Liver (tissue), 9 donors: ENCODE results near the gene FNDC10. TPM values are rescaled to one million over a fixed set of nuclear protein-coding genes. Genes with fewer than 3 reads are reported as not detected.
"Not testable (repeated sequence)": the region's sequence is repeated elsewhere in the genome, so short reads cannot be mapped to it uniquely, and the experiment has no call there.

Experiments
- DNase-seq: peaks from one replicate; pipeline ENCODE4 v3.0.0-alpha.2; 2017; ENCODE audit warnings: low spot score
- H3K27ac ChIP-seq, 2 donors: one replicate each; pipeline ENCODE4 v1.7.0; 2013; ENCODE audit warnings: inconsistent platforms in 2 of 2, low read length in 2 of 2, control low read depth in 1 of 2, low read depth in 1 of 2, mild to moderate bottlenecking in 1 of 2
- H3K27me3 ChIP-seq, 4 donors: one replicate each; pipeline versions ENCODE4 v1.6.1 to v1.7.0; 2013; ENCODE audit warnings: low read length in 3 of 4, inconsistent platforms in 1 of 4, mild to moderate bottlenecking in 1 of 4, moderate library complexity in 1 of 4; ENCODE audit not compliant: control insufficient read depth in 4 of 4, insufficient read depth in 4 of 4
- H3K36me3 ChIP-seq, 4 donors: one replicate each; pipeline versions ENCODE4 v1.6.1 to v1.7.0; 2013; ENCODE audit warnings: low read length in 3 of 4, mild to moderate bottlenecking in 3 of 4, low read depth in 1 of 4, moderate library complexity in 1 of 4; ENCODE audit not compliant: control insufficient read depth in 4 of 4, insufficient read depth in 3 of 4
- H3K4me1 ChIP-seq, 4 donors: one replicate each; pipeline versions ENCODE4 v1.6.1 to v1.7.0; 2013; ENCODE audit warnings: low read length in 3 of 4, mild to moderate bottlenecking in 3 of 4, moderate library complexity in 1 of 4; ENCODE audit not compliant: control insufficient read depth in 4 of 4, insufficient read depth in 4 of 4
- H3K4me3 ChIP-seq, 3 donors: one replicate each; pipeline versions ENCODE4 v1.6.1 to v1.7.0; 2013; ENCODE audit warnings: low read length in 3 of 3, control low read depth in 1 of 3, low read depth in 1 of 3, mild to moderate bottlenecking in 1 of 3
- H3K9ac ChIP-seq, 2 donors: one replicate each; pipeline ENCODE4 v1.7.0; 2013; ENCODE audit warnings: low read length in 2 of 2, mild to moderate bottlenecking in 2 of 2, moderate library complexity in 2 of 2, control low read depth in 1 of 2, low read depth in 1 of 2
- H3K9me3 ChIP-seq, 4 donors: one replicate each; pipeline versions ENCODE4 v1.6.1 to v1.7.0; 2013; ENCODE audit warnings: low read length in 3 of 4; ENCODE audit not compliant: control insufficient read depth in 4 of 4
- WGBS: extraction: QIAGEN DNeasy Blood & Tissue Kit; methylation state at CpG from one replicate; pipeline ENCODE4 v1.1.7; 2013; 5-methylcytosine and 5-hydroxymethylcytosine counted together
- polyA plus RNA-seq, 2 donors: library from polyadenylated mRNA; stranded (reverse) in 1 of 2; unstranded in 1 of 2; fragments of 200-250 nt in 1 of 2; fragments of >200 nt in 1 of 2; fragmentation: Nextera tagmentation in 1 of 2; extraction: Ambion mirVana in 1 of 2; gene quantifications; one replicate each; pipeline versions ENCODE4 v1.2.1 to v1.2.3, GENCODE V29; 2013 to 2015
- total RNA-seq, 2 donors: library from RNA; depleted of rRNA; stranded (reverse); fragments of >200 nt; gene quantifications; one replicate each; pipeline ENCODE4 v1.2.3, GENCODE V29; 2014
- donor health status: healthy.
- donor health status: healthy.
- donor health status: healthy.
- donor health status: healthy.
- donor health status: healthy.

FNDC10 gene
- total and polyA plus RNA-seq, 4 donors, result 0.08 to 0.58 (median 0.25) TPM

DNA sequence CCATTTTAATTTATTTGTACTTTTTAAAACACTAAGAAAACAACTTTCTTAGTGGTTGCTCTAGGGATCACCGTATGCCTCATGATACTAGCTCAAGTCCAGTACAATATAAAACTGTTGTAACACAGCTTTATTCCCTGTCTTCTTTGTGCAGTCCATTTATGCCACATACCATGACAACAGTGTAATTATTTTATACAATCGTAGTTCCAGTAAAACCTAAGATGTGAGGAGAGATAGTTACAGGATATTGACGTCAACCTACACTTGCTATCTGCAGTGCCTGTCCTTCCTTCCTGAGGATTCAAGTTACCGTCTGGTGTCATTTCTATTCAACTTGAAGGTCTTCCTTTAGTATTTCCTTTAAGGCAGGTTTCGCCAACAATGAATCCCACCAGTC is 46.4 kb upstream of the FNDC10 start:
- H3K4me1 ChIP-seq, H3K27me3 ChIP-seq, H3K27ac ChIP-seq, DNase-seq, H3K9ac ChIP-seq, H3K9me3 ChIP-seq, H3K4me3 ChIP-seq: not testable (repeated sequence)
- WGBS, result 79% methylated on average over 5 of the region's 5 CpGs
- H3K36me3 ChIP-seq, result peaks cover 1 to 17% (median 14%) of the 10 kb centered on the region in 4 donors

DNA sequence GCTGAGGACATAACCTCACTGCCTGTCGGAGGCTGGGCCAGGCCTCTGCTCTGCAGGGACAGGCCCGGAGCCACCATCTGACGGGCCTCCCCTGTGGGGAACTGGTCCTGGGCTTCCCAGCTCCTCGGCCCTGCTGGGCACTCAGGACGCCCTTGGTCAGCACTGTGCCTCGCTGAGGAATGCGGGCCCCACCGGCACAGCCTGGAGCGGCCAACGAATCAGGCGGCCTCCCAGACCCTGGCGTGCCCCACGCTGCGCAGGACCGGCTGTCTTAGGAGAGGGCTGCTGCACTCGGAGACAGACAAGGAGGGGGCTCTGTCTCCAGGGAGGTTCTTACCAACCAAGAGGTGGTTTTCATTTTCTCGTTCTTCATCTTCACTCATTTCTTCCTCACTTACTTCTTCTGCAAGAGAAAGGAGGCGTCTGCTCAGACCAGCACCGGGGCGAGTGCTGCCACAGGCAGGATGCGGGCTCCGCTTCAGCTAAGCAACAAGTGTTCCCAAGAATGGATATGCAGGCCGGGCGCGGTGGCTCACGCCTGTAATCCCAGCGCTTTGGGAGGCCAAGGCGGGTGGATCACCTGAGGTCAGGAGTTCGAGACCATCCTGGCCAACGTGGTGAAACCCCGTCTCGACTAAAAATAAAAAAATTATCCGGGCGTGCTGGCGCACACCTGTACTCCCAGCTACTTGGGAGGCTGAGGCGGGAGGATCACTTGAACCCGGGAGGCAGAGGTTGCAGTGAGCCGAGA is 41.0 kb upstream of the FNDC10 start:
- not testable (repeated sequence) for DNase-seq, H3K9ac ChIP-seq, H3K27ac ChIP-seq, H3K27me3 ChIP-seq, H3K4me1 ChIP-seq, H3K4me3 ChIP-seq, H3K9me3 ChIP-seq
- H3K36me3 ChIP-seq, result peaks cover 5 to 11% (median 9%) of the 10 kb centered on the region in 4 donors
- WGBS, result 94% methylated on average over 32 of the region's 38 CpGs

DNA sequence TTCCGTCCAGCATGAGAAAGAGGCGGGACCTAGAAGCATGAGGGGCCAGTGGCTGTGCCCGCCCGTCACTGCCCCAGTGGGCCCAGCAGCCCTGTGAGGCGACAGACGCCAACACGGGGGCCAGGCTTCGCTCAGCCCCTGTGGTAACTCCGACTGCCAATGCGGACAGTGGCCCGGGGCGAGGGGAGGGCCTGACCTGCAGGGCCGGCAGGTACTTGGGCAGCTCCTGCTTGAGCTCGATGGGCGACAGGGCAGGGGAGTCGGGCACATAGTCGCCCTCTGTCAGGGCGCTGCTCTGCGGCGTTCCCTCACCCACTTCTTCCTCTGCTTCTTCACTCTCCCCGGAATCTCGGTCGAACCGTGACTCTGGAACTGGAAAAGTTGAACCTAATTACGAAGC is 40.1 kb upstream of the FNDC10 start:
- DNase-seq, H3K9me3 ChIP-seq, H3K4me3 ChIP-seq, H3K27me3 ChIP-seq, H3K36me3 ChIP-seq, H3K9ac ChIP-seq, H3K27ac ChIP-seq, H3K4me1 ChIP-seq: not testable (repeated sequence)
- WGBS, result 95% methylated on average over 19 of the region's 25 CpGs

DNA sequence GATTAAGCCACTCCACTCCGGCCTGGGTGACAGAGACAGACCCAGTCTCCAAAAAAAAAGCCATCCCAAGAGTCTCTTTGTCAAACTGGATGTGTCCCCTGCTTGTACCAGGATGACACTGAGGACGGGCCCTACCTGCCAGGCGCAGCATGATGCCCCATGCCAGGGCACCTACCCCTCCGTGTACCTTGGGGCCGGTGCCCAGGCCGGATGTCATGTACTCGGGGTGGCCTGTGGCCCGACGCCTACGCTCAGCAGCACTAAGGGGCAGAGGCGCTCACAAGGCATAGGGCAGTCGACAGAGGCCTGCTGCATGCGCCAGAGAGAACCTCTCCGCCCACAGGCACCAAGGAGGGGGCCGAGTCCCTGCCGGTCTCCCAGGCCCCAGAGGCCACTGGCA is 39.4 kb upstream of the FNDC10 start:
- H3K27me3 ChIP-seq, H3K27ac ChIP-seq, DNase-seq, H3K36me3 ChIP-seq, H3K9ac ChIP-seq, H3K4me1 ChIP-seq, H3K9me3 ChIP-seq, H3K4me3 ChIP-seq: not testable (repeated sequence)
- 96% methylated on average over 16 of the region's 16 CpGs for WGBS

DNA sequence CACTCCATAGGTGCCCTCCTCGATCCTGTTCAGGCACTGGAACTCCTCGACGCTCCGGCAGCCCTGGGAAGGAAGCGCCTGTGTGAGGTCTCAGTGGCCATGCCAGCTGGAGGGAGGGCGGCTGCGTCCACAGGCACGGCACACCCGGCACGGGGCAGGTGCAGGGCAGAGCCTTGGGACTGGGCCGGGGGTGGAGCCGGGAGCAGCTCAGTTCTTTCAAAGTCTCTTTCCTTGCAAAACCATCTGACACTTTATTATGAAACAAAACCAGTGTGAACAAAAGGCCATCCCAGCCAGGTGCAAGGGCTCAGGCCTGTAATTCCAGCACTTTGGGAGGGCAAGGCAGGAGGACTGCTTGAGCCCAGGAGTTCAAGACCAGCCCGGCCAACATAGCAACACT is 38.6 kb upstream of the FNDC10 start:
- H3K36me3 ChIP-seq, H3K4me3 ChIP-seq, H3K27me3 ChIP-seq, H3K9ac ChIP-seq, H3K9me3 ChIP-seq, H3K27ac ChIP-seq, H3K4me1 ChIP-seq, DNase-seq: not testable (repeated sequence)
- 90% methylated on average over 9 of the region's 13 CpGs for WGBS

DNA sequence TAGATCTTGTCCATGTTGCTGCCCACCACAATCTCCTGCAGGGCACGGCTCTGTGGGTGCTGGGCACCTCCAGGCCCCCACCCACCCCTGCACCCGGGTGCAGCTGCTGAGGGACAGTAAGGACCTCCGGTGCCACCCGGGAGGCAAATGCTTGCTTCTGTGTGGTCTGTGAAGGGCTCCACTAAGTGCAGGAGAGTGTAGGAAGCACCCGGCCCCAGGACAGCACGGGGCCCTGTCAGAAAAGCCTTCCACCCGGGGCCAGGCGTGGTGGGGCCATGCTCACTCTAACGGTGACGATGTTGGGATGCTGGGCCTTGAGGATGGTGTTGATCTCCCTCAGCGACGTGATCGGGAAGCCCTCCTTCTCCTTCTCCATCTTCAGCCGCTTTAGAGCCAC is 37.5 kb upstream of the FNDC10 start:
- H3K4me3 ChIP-seq, H3K9ac ChIP-seq, H3K4me1 ChIP-seq, H3K27me3 ChIP-seq, H3K27ac ChIP-seq, H3K9me3 ChIP-seq, DNase-seq, H3K36me3 ChIP-seq: not testable (repeated sequence)
- WGBS, result 94% methylated on average over 14 of the region's 14 CpGs

DNA sequence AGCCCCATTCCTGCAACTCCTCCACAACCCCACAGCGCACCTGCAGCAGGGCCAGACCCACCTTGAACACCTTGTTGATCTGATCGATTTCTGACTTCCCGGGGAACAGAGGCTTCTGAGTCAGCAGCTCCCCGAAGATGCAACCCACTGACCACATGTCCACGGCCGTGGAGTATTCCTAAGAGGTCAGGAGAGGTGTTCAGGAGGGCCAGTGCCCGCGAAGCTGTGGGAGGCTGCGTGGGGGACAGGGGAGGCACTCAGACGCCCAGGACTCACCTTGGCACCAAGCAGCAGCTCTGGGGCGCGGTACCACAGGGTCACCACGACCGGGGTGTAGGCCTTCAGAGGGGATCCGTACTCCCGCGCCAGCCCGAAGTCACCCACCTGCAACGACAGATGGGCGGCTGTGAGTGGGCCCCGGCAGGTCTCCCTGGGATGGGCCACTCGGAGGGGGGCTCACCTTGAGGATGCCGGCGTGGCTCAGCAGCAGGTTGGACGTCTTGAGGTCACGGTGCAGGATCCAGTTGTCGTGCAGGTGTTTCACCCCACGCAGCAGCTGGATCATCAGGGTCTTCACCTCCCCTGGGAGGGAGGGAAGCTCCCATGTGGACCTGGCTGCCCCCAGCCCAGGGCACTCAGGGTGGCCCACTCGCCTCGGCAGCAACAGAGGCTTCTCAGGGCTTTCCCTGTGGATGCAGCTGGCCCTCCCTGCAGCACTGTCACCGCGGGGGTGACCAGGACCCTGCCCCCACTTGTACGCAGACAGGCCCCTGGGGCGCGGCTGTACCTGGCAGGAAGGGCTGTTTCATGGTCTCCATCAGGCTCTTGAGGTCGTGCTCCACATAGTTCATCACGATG is 36.9 kb upstream of the FNDC10 start:
- H3K4me3 ChIP-seq, DNase-seq, H3K4me1 ChIP-seq, H3K9ac ChIP-seq, H3K27ac ChIP-seq, H3K9me3 ChIP-seq, H3K27me3 ChIP-seq, H3K36me3 ChIP-seq: not testable (repeated sequence)
- WGBS, result 96% methylated on average over 37 of the region's 37 CpGs

DNA sequence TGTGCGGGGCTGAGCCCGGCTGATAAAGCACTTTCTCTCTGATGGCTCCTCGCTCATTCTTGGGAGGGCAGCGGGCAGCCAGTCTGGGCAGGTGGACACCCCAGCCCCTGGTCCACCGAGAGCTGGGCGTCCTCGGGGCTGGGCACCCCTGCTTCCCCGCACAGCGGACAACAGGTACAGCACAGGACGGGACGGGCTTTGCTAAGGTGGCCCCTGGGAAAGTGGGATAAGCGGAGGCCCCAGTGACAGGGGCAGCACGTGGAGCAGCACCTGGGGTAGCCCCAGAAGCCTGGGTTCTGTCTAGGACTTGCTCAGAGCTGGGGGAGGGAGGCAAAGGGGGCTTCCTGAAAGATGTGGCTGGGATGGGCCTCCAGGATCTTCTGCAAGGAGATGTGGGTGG is 34.7 kb upstream of the FNDC10 start:
- not testable (repeated sequence) for DNase-seq, H3K9ac ChIP-seq, H3K27me3 ChIP-seq, H3K9me3 ChIP-seq, H3K27ac ChIP-seq, H3K4me3 ChIP-seq, H3K4me1 ChIP-seq
- 92% methylated on average over 9 of the region's 13 CpGs for WGBS
- peaks cover 5 to 10% (median 9%) of the 10 kb centered on the region in 4 donors for H3K36me3 ChIP-seq
